Renal pelvis (tissue), 4 donors: Measurements from ENCODE around the gene KATNAL1. TPM values are rescaled to one million over a fixed set of nuclear protein-coding genes. Genes with fewer than 3 reads are reported as not detected.
"Not testable (repeated sequence)": the region's sequence is repeated elsewhere in the genome, so short reads cannot be mapped to it uniquely, and the experiment has no call there.

Experiments
- DNase-seq: peaks from one replicate; pipeline ENCODE4 v3.0.0-alpha.2; 2013
- polyA plus RNA-seq, 3 donors: library from polyadenylated mRNA; unstranded; fragments of 120-200 nt; gene quantifications; one replicate each; pipeline ENCODE4 v1.2.1, GENCODE V29; 2013; ENCODE audit not compliant: insufficient read length in 3 of 3

KATNAL1 gene
- polyA plus RNA-seq, 3 donors = 10.4 to 15.5 (median 13.9) TPM

- DNase-seq = no peak
These were observed 82.6 kb downstream of the KATNAL1 start for GRCh38 chr13:30224732-30225131.

GRCh38 chr13:30222254-30222653 lies 85.1 kb downstream of the KATNAL1 start:
- DNase-seq = no peak

DNA sequence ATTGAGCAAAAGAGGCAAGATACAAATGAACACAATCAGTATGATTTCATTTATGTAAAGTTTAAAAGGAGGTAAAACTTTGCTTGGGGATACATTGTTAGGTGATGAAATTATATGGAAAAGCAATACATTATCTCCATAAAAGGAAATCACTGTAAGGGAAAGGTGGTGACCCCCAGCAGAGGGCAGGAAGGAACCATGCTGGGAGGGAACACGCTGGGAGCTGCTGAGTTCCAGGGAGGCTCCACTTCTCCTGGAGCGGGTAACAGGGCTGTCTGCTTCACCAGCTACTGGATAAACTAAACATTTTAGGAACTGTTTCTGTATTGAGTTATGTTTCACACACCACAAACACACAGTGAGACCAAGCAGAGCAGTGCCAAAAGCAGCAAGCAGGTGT lies 91.2 kb downstream of the KATNAL1 start:
- DNase-seq = no peak

GRCh38 chr13:30212256-30212655 lies 95.1 kb downstream of the KATNAL1 start:
- DNase-seq = no peak

DNA sequence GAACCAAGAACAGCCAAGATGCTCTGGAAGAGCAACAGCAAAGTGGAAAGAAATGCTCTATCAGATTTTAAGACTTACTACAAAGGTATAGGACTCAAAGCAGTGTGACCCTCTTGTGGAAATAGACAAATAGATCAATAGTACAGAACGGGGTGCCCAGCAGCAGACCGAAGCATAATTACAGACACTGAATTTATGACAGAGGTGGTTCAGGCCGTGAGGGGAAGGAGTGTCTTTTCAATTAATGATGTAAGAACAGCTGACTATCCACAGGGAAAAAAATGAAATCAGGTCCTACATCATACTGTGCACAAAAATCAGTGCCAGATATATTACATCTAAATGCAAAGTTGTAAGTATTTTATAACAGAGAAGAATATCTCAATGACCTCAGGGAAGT lies 95.6 kb downstream of the KATNAL1 start:
- DNase-seq = no peak

DNA sequence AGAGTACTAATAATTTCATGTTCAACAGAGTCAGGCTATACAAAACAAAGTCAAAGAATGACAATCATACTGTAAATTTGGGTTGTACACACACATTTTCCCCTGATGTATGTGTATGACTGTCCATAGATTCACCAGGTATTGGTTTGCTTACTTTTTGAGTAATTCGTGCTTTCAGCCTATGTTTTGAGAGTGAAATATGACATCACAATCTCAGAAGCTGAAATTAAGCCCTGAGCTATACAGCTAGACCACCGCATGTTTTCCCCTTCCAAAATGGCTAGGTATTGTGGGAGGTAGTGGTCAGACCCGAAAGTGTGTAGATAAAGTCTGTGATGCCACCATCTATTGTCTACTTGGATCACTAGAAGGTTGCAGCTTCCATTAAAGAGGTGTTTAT lies 102.8 kb downstream of the KATNAL1 start:
- DNase-seq = no peak

DNA sequence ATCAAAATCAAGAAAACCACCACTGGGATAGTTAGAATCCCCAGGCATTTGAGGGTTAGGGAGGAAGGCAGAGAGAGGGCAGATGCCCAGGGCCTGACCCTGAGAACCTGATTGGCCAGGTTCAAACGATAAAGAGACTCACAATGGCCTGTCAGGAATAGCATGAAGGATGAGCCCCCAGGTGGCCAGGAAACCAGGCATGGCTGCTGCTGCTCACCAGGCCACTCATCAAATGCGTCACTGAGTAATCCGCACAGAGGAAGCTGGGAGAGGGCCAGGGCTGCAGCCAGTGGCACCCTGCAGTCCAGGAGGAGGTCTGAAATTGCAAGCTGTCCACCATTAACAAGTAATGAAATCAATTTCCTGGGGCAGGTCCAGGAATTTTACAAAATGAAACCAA lies 111.3 kb downstream of the KATNAL1 start:
- DNase-seq = no peak

DNA sequence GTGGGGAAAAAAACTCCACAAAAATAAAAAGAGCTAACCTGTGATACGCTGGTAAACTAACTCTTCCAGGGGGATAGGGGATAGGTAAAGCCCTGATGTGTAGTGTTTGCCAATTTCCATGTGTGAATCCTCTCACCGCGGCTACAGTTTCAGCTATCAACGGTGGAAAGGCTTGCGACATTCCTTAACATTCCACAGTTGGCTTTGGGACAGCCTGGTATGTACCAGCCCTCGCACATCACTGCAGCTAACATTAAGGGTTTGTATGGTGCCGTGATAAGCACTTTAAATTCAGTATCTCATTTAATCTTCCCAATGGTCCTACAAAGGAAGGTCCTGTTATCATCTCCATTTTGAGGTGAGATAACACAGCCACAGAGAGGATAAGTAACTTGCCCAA lies 112.4 kb downstream of the KATNAL1 start:
- DNase-seq = no peak

DNA sequence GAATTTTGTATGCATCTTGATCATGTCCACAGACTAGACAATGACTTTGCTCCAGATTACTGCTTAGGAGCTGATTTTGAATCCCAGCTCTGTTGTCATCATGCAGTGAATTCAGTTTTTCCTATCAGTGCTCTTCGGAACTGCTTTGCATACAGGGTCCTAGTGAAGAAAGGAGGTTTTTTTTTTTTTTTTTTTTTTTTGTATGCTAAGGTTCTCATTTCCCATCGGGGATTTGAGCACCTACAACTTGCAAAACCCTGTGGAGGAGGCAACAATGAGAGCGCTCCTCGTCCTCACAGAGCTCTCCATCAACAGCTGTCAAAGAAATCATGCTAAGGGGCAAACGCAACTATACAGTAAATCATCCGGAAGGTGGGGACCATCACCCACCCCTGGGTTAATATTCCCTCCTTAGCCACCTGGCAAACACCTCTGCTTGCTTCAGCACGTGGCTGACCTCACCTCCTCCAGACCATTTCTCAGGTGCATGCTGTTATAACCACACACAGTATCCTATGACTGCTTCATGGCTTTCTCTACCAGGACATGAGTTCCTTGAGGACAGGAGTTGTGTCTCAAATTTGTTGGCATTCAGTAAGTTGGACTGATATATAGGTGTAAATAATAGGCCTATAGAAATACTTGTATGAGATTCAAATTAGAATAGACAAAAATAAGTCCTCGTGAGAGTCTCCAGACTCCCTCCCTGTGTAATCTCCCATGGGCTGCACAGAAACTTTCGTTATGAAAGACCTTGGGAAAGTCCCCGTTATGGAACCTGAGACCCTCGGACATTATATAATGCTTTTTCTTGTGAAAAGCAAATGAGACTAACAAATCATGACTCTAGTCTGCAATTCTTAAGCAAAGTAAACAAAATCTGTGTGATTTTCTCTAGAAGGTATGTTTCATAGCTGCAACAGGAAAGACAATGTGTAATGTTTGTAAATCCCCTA lies 113.8 kb downstream of the KATNAL1 start:
- no peak for DNase-seq

DNA sequence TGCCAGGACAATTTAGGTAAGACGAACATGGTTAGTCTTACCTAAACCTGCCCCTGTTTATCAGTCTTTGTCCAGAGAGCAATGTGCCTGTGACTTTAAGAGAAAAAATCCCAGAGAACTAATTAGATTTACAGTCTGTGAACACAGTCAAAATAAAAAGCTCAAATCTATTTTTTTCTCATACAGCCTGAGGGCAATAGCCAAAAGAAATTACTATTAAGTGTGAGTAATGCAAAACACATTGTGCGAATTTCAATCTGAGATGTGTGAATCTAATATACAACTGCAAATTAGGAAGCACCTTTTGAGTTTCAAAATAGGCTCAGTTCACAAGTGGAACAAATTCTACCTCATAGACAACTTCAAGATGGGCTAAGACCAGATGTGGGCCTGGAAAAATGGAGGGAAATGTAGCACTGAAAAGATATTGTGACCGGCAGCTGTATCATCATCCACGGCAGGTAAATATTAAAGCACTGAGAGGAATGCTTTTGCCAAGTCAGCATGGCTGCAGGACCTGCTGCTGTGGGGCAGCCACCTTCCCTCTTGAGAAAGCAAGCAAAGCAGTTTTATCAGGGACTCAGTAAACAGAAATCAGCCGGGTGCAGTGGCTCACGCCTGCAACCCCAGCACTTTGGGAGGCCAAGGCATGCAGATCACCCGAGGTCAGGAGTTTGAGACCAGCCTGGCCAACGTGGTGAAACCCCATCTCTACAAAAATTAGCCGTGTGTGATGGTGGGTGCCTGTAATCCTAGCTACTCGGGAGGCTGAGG lies 114.8 kb downstream of the KATNAL1 start:
- DNase-seq = no peak

DNA sequence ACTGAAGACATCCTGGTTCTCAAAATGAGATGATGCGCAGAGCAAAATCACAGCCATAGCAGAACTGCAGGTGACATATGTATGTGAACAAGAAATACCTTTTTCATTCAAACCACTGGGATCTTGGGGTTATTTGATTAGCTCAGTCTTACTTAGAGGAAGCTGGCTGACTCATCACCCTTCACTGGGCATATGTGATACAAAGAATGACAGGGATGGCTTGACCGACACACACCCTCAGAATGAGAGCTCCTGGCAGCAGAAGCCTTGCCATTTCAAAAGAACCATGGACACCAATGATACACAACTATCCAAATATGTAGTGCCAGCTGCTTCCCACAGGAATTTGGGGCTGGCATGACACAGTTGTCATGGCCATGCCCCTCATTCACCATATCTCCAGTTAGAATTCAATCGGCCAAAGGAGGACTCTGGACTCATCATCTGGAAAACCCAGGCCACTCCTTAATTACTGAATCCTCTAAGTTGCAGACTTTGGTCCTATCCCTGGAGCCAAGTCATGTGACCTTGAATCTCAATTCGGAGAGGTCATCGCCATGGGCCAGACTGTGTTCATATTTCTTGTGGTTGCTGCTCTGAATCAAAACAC lies 115.8 kb downstream of the KATNAL1 start:
- DNase-seq = no peak

- DNase-seq = no peak
These were observed 120.5 kb downstream of the KATNAL1 start for GRCh38 chr13:30186634-30187415.

DNA sequence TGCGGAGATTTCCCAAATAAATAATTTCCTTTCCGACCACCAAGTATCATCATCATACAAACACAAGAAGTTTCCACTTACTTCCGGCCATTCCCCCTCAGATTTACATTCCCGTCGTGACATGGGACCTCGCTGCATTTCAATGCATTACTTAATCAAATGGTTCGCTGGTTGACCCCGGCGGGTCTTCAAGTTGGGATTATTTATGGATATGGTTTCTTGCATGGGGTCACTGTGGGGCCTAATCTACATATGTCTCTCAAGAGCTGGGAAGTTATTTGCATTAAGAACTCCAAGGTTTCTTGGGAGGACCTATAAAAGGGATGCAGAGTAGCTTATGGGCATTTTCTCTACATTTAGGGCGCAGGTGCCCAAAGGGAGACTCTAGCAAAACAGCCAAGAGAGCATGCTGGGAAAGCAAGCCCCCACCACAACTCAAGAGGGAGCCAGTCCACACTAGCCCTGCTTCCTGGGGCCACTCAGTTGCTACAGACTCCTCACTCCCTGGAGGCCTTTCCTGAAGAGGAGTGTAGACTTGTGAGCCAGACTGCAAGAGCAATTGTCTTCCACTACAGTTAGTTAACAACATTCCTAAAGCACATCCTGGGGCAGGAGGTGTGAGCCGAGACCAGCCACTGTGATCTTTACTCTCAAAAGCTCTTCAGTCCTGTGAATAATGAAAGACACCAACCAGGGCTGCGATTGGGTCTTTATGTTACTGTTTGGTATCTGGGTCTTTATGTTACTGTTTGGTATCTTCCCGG lies 125.3 kb downstream of the KATNAL1 start:
- DNase-seq = peak; percentile 48

DNA sequence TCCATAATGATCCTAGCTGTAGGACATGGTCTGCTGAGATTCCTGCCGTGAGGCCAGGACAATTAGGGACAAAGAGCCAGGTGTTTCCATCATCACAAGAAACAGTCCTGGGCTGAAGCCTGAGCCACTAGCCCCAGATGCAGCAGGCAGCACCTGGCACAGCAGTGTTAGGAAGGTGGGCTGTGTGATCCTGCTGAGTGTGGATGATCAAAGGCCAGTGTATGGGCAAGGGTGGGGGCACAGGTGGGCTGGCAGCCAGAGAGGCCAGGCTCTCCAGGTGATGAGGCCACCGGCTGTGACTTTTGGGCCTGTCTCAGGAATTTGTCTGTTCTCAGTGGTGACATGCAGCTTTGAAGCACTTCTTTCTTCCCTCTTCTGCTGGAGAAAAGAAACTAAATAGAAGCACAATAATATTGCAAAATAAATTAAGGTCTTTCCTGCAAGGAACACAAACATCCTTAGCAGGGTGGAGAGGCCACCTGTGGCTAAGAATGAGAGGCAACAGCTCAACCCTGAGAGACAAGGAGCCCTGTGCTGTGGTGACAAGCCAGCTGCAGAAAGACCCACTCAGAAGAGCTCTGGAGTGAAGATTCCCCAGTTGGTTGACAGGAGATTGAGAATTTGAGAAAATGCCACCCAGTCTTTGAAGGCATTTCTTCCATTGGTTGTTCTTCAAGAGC lies 127.6 kb downstream of the KATNAL1 start:
- DNase-seq = no peak

DNA sequence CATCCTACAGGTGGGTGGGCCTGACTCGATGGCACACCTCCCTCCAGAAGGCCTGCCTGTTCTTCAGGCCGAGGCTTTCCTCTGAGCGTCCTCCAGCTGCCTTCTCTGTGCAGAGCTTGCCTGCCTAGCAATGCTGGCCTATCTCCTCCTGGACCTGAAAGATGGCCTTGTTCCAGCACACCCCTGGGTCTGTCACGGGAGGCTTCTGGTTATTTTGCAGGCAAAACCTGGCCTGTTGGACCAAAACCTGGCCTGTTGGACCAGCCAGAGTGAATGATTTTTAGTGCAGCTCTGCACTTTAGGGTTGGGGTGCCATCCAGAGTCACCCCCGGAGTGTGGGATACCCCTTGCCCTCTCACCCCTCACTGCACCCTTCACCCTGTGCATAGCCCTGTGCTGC lies 128.4 kb downstream of the KATNAL1 start:
- no peak for DNase-seq

DNA sequence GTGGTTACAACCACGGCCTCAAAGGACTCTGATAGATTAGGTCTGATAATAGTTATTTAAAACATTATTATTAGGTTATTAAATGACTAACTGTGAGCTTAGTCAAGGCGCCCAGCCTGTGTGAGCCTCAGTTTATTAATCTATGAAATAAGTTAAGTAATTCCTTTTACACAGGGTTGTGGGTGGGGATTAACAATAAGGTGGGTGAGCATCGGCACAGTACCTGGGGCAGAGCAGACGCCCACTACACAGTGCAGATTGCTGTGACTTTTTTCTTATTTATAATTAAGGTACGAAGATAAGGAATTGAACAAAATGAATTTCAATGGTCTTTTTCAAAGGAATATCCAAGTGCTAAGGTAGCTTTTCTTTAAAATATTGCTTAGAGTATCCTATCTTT lies 132.2 kb downstream of the KATNAL1 start:
- DNase-seq = no peak

DNA sequence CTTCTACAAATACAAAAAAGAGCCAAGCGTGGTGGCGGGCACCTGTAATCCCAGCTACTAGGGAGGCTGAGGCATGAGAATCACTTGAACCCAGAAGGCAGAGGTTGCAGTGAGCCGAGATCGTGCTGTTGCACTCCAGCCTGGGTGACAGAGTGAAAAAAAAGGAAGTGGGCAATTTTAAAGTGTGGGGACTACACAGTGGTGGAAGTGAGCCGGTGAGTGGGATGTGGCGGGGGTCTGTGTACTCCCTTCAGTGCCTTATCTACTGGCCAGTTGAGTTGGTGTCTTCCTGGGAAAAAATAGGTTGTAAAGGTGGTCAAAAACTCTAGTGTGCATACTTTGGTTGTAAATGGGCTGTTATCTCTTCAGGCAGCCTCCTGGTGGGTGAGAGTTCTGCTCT lies 133.1 kb downstream of the KATNAL1 start:
- not testable (repeated sequence) for DNase-seq

- DNase-seq = no peak
These were observed 134.1 kb downstream of the KATNAL1 start for GRCh38 chr13:30173303-30173610.

DNA sequence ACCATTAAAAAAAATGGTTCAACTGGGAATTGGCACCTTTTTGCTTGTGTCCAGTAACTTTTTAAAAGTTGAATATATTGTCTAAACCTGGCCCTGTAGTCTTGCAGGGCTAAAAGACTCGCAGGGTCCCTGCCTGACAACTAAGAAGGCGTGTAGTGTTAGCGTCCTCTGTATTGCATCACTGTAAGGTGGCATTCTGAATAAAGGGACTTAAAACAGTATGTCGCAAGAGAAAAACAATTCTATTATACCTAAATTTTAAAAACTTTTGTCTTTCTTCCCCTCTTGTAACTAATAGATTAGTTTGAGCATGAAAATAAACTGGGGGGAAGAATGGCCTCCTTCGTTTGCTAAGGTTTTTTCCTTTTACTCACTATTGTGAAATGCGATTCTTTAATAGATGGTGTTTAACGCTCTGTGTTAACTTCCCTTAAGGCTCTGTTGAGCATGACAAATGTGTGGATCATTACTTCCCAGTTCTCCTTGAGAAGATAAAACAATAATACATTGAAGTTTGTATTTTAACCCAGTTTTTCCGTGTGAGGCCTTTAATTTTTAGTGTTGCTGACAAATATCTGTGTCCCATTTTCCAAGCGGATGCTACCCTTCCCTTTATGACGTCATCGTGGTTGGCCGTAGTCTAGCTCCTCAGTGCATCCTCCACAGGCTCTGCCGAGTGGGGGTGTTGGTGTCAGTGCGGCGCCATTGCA lies 134.6 kb downstream of the KATNAL1 start:
- DNase-seq = no peak

- no peak for DNase-seq
These were observed 136.8 kb downstream of the KATNAL1 start for GRCh38 chr13:30170569-30170968.
